T-helper 2 cell (primary cell): ENCODE data around the gene FAM181A.
A peak's percentile ranks its signal among the peaks of the same experiment; 100 is the strongest.

Source experiments
- DNase-seq, 5 experiments: peaks; one replicate each; pipeline versions ENCODE4 v3.0.0 to v3.0.0-alpha.2; 2012 to 2022

Gene FAM181A

GRCh38 chr14:93930296-93930988, 3.3 kb downstream of the FAM181A start:
- DNase-seq = no peak

GRCh38 chr14:93930989-93931307, 3.8 kb downstream of the FAM181A start:
- DNase-seq = no peak

GRCh38 chr14:93932642-93933041, 5.5 kb downstream of the FAM181A start:
- DNase-seq = no peak

GRCh38 chr14:93935213-93935612, 8.1 kb downstream of the FAM181A start:
- no peak for DNase-seq

- DNase-seq = no peak
Measured at GRCh38 chr14:93936245-93936644, 9.1 kb downstream of the FAM181A start.

GRCh38 chr14:93936926-93937325, 9.8 kb downstream of the FAM181A start:
- no peak for DNase-seq

GRCh38 chr14:93937519-93937918, 10.4 kb downstream of the FAM181A start:
- no peak for DNase-seq

GRCh38 chr14:93938751-93939303, 11.7 kb downstream of the FAM181A start:
- DNase-seq = no peak

GRCh38 chr14:93939304-93940229, 12.4 kb downstream of the FAM181A start:
- peak; percentile 79 to 92 (median 83) for DNase-seq

- DNase-seq = no peak
Measured at GRCh38 chr14:93940437-93940836, 13.3 kb downstream of the FAM181A start.

GRCh38 chr14:93941293-93941910, 14.3 kb downstream of the FAM181A start:
- no peak for DNase-seq

GRCh38 chr14:93943052-93943451, 15.9 kb downstream of the FAM181A start:
- DNase-seq = no peak

- DNase-seq = no peak
Measured at GRCh38 chr14:93943930-93944329, 16.8 kb downstream of the FAM181A start.

GRCh38 chr14:93944348-93945069, 17.4 kb downstream of the FAM181A start:
- no peak for DNase-seq

- no peak for DNase-seq
Measured at GRCh38 chr14:93945070-93945399, 17.9 kb downstream of the FAM181A start.

GRCh38 chr14:93946104-93946503, 19.0 kb downstream of the FAM181A start:
- no peak for DNase-seq

GRCh38 chr14:93946541-93947090, 19.5 kb downstream of the FAM181A start:
- DNase-seq = no peak

- DNase-seq = no peak
Measured at GRCh38 chr14:93947282-93947681, 20.1 kb downstream of the FAM181A start.

- DNase-seq = no peak
Measured at GRCh38 chr14:93949511-93950075, 22.4 kb downstream of the FAM181A start.

- no peak for DNase-seq
Measured at GRCh38 chr14:93950948-93951634, 23.9 kb downstream of the FAM181A start.
